ENCODE results near the gene DCXR. TPM values are rescaled to one million over a fixed set of nuclear protein-coding genes. Genes with fewer than 3 reads are reported as not detected.

DCXR gene
- total RNA-seq, 4 donors from 2014 or later = 130 to 296 (median 223) TPM

DNA sequence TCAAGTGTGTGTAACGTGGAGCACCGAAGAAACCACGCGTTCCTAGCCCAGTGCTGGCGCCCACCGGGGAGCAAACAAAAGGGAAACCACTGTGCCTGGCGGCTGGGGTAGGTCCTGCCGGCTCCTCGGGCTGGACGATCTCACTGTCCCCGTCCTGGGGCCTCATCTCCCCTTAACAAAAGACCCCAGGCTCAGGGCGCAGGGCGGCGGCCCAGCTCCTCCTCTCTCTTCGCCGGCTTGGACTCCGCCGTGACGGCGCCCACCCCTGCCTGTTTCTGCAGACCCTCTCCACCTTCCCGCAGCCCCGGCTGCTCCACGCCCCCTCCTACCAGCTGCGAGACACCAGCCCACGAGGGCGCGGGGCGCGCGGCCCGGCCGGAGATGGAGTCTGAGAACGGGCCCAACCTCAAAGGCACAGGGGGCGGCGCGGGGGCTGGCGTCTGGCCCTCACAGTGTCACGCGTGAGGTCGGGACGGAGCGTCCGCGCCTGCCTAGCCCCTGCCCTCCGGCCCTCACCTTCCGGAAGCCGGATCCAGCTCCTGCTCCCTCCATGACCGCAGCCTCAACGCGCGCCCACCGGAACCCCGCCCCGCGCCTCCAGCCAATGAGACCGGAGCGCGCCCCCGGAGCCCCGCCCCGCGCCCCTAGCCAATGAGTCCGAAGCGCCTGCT lies 15.1 kb downstream of the DCXR start, which contains the start of gene CENPX:
CENPX (minus strand) TSS at position 569 of the 671 bp plus-strand sequence; CDS start at position 552, 17 bp downstream.
- DNase-seq = no peak
- ATAC-seq = no peak
- Histone ChIP-seq H3K4me3 (peak within 1 kb of the TSS; percentile 89 to 92 (median 92)), H3K27me3 (no peaks in the 10 kb centered on the region), H3K36me3 (no peaks in the 10 kb centered on the region), H3K4me1 (peaks cover 25 to 60% of the 10 kb centered on the region in 2 donors), H3K27ac (peak within 1 kb of the TSS; percentile 78 to 86 (median 79)), H3K9me3 (no peaks in the 10 kb centered on the region)
- TF ChIP-seq POLR2A (IDR thresholded peaks at IDR 0.05) = peak; percentile 55 to 82
- TF ChIP-seq, protein P1, sequence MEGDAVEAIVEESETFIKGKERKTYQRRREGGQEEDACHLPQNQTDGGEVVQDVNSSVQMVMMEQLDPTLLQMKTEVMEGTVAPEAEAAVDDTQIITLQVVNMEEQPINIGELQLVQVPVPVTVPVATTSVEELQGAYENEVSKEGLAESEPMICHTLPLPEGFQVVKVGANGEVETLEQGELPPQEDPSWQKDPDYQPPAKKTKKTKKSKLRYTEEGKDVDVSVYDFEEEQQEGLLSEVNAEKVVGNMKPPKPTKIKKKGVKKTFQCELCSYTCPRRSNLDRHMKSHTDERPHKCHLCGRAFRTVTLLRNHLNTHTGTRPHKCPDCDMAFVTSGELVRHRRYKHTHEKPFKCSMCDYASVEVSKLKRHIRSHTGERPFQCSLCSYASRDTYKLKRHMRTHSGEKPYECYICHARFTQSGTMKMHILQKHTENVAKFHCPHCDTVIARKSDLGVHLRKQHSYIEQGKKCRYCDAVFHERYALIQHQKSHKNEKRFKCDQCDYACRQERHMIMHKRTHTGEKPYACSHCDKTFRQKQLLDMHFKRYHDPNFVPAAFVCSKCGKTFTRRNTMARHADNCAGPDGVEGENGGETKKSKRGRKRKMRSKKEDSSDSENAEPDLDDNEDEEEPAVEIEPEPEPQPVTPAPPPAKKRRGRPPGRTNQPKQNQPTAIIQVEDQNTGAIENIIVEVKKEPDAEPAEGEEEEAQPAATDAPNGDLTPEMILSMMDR (IDR thresholded peaks at IDR 0.05 in 4 of 5, conservative IDR thresholded peaks at IDR 0.05 in 1 of 5) = no peak
- intact Hi-C loops (cut with DNase I; ENCODE audit: low total_unique reads) (no loop called here), in situ Hi-C loops (cut with MboI; ENCODE audit: low sequenced_read_pairs in 4 of 4) (loop anchor here in 1 of 4 donors (5.0 kb wide), 1 partner anchor 60 kb away; the partner anchor contains the start of gene NOTUM)

DNA sequence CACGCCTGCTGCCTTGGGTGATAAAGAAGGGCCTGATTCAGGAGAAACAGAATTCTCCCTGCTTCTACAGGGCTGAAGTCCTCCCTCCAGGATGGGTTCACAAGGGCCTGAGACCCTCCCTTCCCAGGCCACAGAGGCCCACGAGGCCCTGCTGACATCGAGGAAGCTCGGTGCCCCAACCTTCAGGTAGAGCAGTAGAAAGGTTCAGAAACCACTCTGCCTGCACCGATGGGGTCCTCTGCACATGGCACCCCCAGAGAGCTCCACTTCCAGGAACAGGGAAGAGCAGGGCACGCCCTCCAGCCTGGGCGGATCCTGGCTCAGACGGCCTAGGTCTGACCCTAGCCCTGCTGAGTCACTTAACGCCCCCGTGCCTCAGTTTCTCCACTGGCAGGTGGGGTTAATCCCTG lies 15.6 kb downstream of the DCXR start:
- peak overlapping the region in 3 of 4 donors; percentile 79 to 86 (median 79) for H3K27ac ChIP-seq
- peak overlapping the region; percentile 89 to 92 (median 92) for H3K4me3 ChIP-seq
- H3K27me3 ChIP-seq = no peaks in the 10 kb centered on the region
- no peak for DNase-seq
- intact Hi-C loops (cut with DNase I; ENCODE audit: low total_unique reads) = loop anchor here (1.0 kb wide), 1 partner anchor 63 kb away; no protein-coding TSS in a partner anchor
- no peak for ATAC-seq
- TF ChIP-seq, protein P1 (IDR thresholded peaks at IDR 0.05 in 4 of 5, conservative IDR thresholded peaks at IDR 0.05 in 1 of 5) = no peak
- TF ChIP-seq POLR2A (IDR thresholded peaks at IDR 0.05) = no peak
- H3K36me3 ChIP-seq = no peaks in the 10 kb centered on the region
- in situ Hi-C loops (cut with MboI; ENCODE audit: low sequenced_read_pairs in 4 of 4) = loop anchor here in 1 of 4 donors (5.0 kb wide), 1 partner anchor 60 kb away; the partner anchor contains the start of gene NOTUM
- H3K4me1 ChIP-seq = peaks cover 25 to 63% of the 10 kb centered on the region in 2 donors
- no peaks in the 10 kb centered on the region for H3K9me3 ChIP-seq

DNA sequence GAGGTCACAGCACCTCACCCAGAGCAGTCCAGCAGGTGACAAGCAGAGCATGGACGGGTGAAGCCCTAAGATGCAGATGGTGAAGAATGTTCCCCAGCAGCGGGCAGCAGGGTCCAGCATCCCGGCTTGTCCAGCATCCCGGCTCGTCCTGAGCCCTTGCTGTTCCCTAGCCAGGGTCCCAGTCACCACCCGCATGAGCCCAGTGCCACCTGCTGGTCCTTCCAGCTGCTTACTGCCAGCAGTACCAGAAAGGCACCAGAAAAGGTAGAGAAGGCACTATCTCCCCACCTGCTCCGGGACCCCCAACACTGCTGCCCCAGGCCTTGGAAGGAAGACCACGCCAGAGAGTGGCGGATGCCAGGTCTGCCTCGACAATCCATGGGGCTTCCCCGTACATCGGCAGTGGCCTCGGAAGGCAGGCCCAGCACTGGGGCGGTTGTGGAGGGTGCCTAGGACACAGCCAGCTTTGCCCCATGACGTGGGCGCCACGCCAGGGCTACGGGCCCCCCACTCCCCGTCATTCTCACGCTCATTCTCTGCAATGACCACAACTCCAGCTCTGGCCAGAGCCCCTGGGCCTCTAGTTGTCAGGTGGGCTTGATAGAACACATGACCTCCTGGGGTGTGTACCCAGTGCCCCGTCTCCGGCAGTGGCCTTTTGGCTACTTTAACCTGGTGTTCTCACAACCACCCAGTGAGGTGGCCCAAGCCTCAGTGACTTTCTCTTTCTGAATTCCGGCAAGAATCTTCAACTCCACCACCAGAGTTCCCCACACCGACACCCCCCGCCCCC lies 16.2 kb downstream of the DCXR start:
- intact Hi-C loops (cut with DNase I; ENCODE audit: low total_unique reads) = loop anchor here (1.0 kb wide), 1 partner anchor 62 kb away; no protein-coding TSS in a partner anchor
- TF ChIP-seq POLR2A (IDR thresholded peaks at IDR 0.05) = no peak
- TF ChIP-seq, protein P1 (IDR thresholded peaks at IDR 0.05 in 4 of 5, conservative IDR thresholded peaks at IDR 0.05 in 1 of 5) = peak; percentile 72 to 88 (median 80)
- DNase-seq (peak; percentile 58 to 78), ATAC-seq (peak; percentile 25 to 28)
- Histone ChIP-seq H3K36me3 (no peaks in the 10 kb centered on the region), H3K27ac (peak overlapping the region in 2 of 4 donors; percentile 79 to 86), H3K4me1 (peaks cover 25 to 63% of the 10 kb centered on the region in 2 donors), H3K9me3 (no peaks in the 10 kb centered on the region), H3K4me3 (peak overlapping the region in 3 of 4 donors; percentile 89 to 92 (median 91)), H3K27me3 (no peaks in the 10 kb centered on the region)
- in situ Hi-C loops (cut with MboI; ENCODE audit: low sequenced_read_pairs in 4 of 4) = loop anchor here in 1 of 4 donors (5.0 kb wide), 1 partner anchor 59 kb away; the partner anchor contains the start of gene NOTUM

DNA sequence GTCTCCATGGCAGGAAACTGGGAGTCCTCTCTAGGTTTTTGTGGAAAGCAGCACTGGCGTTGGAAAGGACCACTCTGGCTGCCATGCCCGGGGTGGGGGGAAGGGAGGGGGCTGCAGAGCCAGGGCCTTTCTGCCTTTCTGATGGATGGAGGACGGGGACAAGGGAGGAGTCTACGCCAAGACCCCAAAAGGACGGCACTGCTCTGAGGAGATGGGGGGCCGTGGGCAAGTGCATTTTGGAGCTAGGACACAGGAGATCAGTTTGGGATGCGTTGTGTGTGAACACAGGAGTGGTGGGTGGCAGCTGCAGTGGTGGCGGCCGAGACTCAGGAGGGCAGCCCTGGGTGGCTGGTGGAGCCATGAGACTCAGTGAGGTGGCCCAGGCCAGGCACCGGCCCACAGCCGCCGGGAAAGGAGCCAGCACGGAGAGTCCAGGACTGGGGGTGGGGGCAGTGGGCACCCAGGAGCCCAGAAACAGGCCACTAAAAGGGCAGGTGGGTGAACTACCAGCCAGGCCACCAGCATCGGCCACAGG lies 16.9 kb downstream of the DCXR start:
- no peak overlapping the region for H3K4me3 ChIP-seq
- H3K36me3 ChIP-seq = no peaks in the 10 kb centered on the region
- intact Hi-C loops (cut with DNase I; ENCODE audit: low total_unique reads) (loop anchor here (1.0 kb wide), 1 partner anchor 61 kb away; no protein-coding TSS in a partner anchor), in situ Hi-C loops (cut with MboI; ENCODE audit: low sequenced_read_pairs in 4 of 4) (loop anchor here in 1 of 4 donors (5.0 kb wide), 1 partner anchor 58 kb away; the partner anchor contains the start of gene NOTUM)
- no peak for TF ChIP-seq POLR2A (IDR thresholded peaks at IDR 0.05)
- TF ChIP-seq, protein P1 (IDR thresholded peaks at IDR 0.05 in 4 of 5, conservative IDR thresholded peaks at IDR 0.05 in 1 of 5) = no peak
- no peaks in the 10 kb centered on the region for H3K27me3 ChIP-seq
- ATAC-seq (no peak), DNase-seq (no peak)
- no peaks in the 10 kb centered on the region for H3K9me3 ChIP-seq
- peaks cover 25 to 63% of the 10 kb centered on the region in 2 donors for H3K4me1 ChIP-seq
- H3K27ac ChIP-seq = no peak overlapping the region

All from gastrocnemius medialis (tissue), 4 donors.